HG03342 (cell line): ENCODE data around the gene SFXN5.
"Not testable (repeated sequence)": the region's sequence is repeated elsewhere in the genome, so short reads cannot be mapped to it uniquely, and the experiment has no call there.

Experiments
- ATAC-seq: cut with Tn5 transposase; IDR thresholded peaks from one replicate; pipeline ENCODE4 v1.9.1; 2021; ENCODE audit warnings: mild to moderate bottlenecking, moderate library complexity; ENCODE audit not compliant: unreplicated experiment

The SFXN5 gene, protein sequence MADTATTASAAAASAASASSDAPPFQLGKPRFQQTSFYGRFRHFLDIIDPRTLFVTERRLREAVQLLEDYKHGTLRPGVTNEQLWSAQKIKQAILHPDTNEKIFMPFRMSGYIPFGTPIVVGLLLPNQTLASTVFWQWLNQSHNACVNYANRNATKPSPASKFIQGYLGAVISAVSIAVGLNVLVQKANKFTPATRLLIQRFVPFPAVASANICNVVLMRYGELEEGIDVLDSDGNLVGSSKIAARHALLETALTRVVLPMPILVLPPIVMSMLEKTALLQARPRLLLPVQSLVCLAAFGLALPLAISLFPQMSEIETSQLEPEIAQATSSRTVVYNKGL

DNA sequence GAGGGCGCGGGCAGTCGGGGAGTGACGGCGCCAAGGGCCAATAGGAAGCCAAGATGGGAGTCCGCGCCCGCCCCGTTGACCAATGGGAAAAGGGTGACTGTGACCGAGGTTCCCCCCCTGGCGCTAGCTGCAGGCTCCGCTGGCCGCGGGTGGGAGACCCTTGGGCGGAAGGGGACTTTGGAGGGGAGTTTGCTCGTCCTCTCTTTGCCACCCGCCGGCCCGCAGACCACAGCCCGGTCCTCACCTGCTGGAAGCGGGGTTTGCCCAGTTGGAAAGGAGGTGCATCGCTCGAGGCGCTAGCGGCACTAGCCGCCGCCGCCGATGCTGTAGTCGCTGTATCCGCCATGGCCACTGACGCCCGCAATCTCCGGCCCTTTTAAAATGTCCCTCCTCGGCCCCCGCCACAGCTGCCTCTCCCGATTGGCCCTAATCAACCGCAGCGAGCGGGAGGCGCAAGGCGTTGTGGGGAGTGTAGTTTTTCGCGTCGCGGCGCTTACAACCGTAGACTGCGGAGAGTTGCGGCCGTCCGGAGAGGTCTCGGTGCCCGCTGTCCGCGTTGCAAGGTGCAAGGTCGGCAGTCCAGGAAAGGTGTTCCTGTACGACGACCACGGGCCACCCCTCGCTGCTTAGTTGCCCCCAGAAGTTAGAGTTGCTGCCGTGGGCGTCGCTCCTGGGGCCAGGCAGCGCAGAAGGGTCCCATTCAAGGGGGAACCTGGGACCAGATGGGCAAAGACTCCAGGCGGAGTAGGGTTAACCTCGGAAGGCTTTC, at the start of gene SFXN5:
Gene SFXN5 (minus strand): TSS at position 353 of the 769 bp plus-strand sequence. CDS start 7 bp downstream, at position 346.
- ATAC-seq: peak; percentile 91

DNA sequence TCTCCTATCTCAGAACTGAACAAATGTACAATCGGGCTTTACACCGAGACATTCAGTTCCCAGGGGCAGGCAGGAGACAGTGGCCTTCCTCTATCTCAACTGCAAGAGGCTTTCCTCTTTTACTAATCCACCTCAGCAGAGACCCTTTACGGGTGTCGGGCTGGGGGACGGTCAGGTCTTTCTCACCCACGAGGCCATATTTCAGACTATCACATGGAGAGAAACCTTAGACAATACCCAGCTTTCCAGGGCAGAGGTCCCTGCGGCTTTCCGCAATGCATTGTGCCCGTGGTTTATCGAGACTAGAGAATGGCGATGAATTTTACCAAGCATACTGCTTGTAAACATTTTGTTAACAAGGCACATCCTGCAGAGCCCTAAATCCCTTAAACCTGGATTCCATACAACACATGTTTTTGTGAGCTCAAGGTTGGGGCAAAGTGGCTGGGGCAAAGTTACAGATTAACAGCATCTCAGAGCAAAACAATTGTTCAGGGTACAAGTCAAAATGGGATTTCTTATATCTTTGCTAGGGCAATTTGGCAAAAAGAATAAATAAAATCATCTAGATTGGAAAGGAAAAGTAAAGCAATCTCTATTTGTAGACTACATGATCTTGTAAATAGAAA, 48.2 kb upstream of the SFXN5 start:
- not testable (repeated sequence) for ATAC-seq

DNA sequence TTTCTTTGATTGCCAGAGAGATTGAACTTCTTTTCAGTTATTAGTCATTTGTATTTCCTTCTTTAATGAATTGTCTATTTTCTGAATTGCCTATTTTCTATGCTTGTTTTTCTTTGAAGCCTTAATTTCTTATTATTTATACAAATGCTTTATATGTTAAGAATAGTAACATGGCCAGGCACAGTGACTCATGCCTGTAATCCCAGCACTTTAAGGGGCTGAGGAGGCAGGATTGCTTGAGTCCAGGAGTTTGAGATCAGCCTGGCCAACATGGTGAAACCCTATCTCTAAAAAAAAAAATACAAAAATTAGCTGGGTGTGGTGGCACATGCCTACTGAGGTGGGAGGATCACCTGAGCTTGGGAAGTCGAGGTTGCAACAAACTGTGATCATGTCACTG, 45.9 kb upstream of the SFXN5 start:
- ATAC-seq: no peak

DNA sequence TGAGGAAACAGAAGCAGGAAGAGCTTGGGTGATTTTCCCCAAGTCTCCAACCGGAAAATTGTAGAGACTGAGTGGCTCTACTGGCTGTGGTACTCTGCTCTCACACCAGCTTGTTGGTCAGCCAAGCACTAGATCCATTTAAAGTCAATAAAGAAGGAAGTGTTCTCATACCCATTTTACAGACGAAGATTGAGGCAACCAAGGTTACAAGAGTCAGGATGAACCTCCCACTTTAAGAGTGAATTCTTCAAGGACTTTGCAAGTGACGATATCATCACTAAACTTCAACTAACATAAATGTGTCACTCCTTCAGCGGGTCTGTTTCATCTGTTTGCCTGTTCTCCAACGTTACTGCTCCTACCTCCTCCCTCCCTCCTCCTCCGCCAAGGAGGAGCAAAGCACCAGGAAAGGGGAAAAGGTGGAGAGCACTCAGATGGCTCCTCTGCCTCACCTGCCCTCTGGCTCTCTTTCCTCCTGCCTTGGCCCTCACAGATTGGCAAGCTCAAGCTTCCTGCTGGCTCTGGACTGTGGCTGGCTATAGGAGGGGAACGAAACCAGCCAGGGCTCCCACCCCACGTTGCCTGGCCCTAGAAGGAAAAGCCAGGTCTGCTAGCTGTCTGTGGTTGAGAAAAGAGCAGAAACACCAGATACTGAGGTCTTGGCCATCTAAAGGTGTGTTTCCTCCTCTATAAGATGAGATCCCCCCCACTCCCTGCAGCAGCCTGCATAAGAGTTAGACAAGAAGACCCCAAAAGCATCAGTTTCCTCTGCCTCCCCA, 44.9 kb upstream of the SFXN5 start:
- no peak for ATAC-seq

DNA sequence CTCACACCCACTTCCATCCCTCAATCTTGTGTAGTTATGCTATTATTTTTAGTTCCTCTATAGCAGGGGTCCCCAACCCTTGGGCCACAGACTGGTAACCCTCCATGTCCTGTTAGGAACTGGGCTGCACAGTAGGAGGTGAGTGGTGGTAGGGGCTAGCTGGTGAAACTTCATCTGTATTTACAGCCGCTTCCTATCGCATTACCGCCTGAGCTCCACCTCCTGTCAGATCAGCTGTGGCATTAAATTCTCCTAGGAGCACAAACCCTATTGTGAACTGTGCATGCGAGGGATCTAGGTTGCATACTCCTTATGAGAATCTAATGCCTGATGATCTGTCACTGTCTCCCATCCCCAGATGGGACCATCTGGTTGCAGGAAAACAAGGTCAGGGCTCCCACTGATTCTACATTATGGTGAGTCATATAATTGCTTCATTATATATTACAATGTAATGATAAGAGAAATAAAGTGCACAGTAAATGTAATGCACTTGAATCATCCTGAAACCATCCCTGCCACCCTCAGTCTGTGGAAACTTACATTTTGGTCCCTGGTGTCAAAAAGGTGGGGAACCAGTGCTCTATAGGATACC, 42.9 kb upstream of the SFXN5 start:
- ATAC-seq: no peak

DNA sequence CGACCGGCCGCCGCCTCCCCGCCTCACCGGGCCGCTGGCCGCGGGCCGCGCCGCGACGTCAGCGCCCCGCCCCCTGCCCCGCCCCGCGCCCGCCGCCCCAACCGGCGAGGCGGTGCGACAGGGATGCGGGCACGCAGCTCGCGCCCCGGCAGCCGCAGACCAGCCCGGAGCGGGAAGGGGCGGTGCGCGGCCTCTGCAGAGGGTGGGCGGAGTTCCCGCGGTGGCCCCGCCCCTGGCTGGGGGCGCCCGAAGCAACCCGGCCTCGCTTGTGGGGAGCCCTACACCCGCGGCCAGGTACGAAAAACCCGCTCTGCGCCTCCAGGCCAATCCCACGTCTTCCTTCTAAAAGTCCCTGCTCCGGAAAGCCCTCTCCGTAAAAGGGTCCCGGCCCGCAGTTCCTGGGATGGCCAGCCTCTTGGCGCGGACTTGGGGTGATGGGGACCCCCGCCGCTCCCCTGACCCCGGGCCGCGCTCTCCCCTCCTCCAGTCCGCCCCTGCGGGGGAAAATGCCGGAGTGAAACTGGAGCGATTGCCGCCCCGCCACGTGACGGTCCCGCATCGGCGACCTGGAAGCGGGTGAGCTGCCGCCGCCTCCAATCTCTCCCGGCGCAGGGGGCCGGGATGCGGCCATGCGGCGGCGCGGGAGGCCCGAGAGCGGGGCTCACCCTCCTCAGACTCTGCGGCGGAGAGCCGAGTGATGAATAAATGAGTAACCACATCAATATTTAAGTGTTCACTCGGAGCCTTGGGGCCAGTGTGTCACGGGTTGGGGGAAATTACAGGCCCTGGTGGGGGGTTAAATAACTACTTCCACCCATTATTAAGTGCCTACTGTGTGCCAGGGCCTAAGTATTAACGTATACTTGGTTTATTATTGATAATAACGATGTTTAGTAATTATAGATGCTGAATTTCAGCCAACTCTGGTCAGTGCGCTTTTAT, 41.7 kb upstream of the SFXN5 start, which contains the start of gene RAB11FIP5:
Gene RAB11FIP5 (minus strand): TSS at position 36 of the 942 bp plus-strand sequence. CDS start 171 bp downstream, outside the sequence.
- peak; percentile 72 for ATAC-seq

DNA sequence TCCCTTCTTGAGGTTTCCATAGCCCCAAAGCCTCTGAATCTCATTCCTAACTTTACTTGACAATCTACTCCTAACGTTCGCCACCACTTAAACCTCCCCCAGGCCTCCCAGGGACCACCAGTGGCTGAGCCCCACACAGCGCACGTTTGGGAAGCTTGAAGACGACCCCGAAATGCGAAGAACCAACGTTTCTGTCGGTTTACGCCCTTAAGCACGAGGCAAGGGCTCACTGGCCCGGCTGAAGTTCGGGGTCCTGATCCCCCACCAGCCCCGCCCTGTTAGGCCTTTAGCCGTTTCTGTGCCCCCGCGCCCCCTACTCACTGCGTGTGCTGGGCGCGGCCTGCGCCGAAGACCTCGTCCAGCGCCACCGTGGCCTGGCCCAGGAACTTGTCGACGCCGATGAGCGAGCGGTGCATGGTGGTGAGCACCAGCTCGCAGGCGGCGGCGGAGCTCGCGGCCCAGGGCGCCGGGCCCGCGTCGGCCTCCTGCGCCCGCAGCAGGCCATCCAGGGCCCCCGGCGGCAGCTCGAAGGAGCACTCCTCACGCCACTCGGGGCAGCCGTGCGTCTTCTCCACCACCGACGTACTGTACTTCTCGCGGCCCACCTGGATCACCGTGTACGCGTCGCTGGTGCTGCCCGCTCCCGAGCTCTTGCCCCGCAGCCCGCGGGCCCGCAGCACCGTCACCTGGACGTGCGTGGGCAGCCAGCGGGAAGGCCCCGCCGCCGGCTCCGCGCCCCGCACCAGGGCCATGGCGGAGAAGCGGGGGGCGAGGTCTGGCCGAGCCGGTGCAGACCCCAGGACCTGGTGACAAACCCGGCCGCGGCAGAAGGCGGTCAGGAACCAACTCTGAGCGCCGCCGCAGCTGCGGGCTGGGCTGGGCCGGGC, 40.8 kb upstream of the SFXN5 start:
- ATAC-seq: peak; percentile 23

DNA sequence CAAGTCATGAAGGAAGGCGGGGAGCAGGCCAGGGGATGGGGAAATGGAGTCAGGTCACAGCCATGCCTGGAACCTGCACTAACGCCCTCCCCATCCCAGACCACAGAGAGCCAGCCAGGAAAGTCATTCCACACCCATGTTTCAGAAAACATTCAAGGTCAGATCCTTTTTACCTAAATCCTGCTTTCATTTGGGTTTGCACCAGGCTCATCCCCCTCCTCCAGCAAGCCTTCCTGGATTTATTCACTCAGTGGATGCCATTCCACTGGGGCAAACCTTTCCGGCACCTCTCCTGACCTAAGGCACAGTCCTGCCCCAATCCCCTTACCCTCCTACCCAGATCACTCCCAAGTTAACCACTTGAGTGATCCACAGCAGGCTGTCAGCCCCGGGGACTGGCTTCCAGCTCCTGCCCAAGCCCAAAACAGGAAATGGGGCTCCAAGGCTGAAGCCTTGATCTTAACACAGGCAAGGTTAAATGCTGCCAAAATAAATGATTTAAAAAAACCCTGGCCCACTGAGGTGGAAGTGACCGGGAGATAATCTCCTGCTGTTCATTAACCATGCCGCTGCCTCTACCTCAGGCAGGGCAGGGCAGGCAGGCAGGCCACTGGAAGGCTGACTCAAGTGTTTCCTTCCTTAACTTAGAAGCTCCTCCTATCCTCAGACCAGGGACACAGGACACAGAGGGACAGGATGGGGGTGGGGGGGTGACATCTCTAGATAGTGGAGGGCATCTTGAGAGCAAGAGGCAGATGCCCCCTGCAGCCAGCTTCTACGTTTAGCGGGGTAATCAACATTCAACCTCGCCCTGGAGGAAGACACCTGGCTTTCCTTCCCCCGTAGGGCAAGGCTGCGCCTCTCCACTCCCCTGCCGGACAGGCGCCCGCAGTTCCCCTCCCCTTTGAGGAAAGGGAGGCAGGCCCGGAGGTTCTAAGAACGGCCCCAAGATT, 39.8 kb upstream of the SFXN5 start:
- no peak for ATAC-seq

DNA sequence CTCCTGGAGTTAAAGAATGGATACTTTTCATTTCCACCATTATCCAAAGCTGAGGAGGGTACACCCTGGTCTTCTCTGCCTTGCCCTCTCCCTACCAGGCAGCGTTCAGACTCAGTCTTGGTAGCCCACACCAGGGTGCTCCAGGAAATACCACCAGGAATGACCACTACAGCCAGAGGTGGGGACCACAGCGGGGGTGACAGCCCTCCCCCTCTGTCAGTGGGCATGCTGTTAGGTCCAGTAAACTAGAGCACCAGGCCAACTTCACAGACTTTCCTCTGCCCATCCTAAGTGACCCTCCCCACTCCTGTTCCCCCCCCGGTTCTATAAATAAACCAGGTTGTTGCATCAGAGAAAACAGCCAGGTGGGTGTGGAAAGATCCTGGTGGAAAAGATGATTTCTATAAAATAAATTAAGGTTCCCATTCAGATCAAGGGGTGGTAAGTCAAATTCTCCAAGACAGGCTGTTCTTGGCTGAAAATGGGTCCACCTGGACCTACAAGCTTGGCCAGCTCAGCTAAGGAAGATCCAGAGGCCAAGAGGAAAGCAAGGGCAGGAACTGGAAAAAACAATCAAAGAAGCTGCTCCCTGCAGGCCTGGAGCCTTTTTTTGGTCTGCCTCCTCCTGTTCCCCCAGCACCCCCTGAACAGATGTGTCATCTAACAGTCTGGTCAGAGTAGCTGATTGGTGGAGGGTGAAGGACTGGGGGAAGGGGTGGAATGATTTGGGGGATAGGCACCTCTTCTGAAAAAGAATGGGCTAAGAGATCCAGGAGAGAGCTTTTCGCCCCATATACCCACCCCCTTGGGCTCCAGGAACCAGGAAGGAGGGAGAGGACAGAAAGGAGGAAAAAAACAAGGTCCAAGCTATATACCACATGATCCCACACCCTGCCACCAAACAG, 38.9 kb upstream of the SFXN5 start:
- no peak for ATAC-seq

DNA sequence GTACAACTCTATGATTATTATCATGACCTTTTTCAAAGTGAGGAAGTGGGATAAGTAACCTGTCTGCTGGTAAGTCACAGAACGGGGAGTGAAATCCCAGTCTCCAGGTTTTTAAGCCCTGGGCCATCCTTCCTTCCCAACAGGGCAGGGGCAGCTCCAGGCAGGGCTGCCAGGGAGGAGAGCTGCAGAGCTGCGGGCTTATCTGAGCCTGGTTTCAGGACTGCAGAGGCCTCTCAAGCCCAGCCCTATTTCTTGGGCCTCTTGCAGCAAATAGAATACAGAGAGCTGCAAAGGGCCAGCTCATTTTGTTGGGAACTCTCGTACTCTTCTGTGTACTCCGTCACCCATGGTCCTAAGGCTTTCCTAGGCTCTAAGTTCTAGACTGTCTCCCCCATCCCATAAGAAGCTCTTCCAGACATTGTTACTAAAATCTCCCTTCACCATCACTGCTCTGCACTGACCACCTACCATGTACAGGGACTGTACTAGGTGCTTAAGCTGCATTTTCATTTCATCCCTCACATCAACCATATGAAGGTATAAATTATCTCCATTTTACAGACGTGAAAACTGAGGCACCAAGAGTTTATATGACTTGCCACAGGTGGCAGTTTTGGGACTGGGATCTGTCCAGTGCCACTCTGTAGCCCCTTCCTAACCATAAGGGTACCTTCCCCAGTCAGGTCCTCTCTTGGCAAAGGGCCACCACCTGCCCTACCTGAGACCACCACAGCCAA, 38.1 kb upstream of the SFXN5 start:
- no peak for ATAC-seq

DNA sequence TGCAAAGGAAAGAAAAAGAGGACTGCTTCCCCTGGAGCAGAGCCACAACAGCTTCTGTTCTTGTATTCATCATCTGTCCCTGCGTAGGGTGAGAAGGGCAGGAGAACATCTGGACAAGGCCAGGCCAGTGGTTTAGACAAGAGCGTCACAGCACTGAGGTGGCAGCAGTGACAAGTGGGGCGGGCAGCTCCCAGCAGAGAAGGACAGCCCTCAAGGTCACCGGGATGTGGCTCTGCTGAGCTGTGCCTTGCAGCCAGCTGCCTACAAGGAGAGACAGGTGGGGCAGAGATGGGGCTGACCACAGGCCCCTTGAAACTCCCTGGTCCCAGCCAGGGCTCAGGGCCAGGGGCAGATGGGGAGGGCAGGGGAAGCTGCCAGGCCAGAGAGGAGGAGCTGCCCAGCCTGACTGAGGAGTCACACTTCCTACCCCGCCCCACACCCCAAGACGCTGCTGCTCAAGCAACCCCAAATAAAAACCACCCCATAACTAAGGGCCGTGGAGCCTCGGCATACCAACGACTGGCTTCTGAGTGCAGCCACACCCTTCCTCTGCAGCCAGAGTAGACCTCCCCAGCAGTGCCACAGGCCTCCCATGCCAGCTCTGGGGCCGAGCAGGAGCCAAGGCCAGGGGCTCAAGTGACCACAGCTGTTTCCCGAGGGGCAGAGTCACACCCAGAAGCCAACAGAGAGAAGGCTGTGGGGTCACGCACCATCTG, 35.9 kb upstream of the SFXN5 start:
- no peak for ATAC-seq

DNA sequence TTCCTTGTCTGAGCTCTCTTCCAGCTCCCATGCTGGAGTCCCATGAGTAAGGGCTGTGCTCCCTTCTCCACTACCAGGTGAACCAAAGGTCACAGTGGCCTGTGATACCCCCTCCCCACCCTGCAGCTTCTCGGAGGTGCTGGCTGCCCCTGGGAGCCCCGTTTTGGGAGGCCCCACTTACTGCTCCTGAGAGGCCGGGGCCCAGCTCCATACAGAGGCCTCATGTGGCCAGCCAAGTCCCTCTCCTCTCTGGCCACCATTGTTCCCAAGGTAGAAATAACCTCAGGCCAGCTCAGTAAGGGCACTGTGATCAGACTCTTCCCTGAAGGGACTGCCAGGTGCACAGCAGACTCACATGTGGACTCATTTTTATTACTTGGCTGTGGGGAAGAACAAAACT, 35.3 kb upstream of the SFXN5 start:
- ATAC-seq: no peak

DNA sequence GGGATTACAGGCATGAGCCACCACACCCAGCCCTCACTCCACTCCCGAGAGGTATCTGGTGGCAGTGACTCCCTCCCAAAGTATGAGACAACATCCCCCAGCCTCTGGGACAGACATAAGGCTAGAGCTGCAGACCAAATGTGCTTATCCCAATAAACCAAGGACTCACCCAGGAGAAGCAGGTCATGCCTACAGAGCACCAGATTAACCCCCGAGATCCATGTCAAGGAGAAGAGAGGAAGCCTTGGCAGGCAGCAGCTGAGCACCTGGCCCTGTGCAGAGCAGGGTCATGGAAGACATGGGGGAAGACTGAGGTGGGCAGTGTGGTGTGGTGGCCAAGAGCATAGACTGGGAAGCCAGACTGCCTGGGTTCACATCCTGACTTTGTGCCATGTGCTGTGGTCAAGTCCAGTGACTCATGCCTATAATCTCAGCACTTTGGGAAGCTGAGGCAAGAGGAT, 34.0 kb upstream of the SFXN5 start:
- no peak for ATAC-seq

DNA sequence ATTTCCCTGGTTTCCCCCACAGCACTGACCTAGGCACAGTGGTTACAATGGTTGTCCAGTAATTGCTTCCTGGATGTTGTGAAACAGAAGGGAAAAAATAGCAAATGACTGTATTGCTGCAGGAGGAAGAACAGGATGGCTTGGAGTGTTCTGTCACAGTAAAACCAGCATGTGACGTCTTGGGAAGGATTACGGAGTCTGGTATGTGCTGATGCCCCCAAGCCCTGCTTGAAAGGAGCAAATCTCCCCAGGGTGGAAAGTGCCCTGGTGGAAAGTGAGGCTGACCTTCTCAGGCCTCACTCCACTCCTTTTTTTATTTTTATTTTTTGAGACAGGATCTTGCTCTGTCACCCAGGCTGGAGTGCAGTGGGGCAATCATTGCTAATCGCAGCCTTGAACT, 33.4 kb upstream of the SFXN5 start:
- no peak for ATAC-seq

DNA sequence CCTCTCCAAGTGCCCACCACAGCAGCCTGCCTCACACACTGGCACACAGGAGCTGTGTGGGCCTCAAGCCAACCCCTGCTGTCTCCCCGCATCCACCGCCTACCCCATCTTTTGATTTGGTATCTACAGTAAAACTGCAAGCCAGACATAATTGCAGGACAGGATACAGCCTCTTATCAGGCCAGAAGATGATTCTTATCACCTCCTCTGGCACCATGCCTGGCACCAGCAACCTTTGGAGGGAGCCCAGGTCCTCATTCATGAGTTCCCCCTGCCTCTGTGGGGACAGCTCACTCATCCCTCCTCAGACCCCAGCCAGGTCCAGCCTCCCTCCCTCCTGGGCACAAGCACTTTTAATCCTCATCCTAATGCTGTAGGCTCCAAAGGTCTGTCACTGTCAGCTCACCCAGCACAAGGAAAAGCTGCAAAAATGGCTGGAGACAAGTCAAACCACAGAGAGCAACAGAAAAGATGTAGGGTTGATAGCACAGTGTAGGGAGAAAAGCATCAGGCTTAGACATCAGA, 31.6 kb upstream of the SFXN5 start:
- no peak for ATAC-seq
